Sigmoid colon (tissue), 4 donors: ENCODE data around the gene CNNM2.

ENCODE experiments used
- EP300 ChIP-seq, 4 donors: sonication (generic); formaldehyde crosslinking; IDR thresholded peaks; one replicate each; pipeline ENCODE4 v1.6.1; 2017; ENCODE audit warnings: antibody characterized with exemption in 4 of 4
- POLR2A ChIP-seq, 2 donors: fragments of 450-650 bp; IDR thresholded peaks; one replicate each; pipeline ENCODE4 v1.6.1; 2016; ENCODE audit warnings: antibody characterized with exemption in 2 of 2, mild to moderate bottlenecking in 2 of 2, moderate library complexity in 2 of 2
- TF ChIP-seq, protein P1 (sequence below), 4 experiments: fragments of 450-650 bp in 3 of 4; fragments of 200-600 bp in 1 of 4; IDR thresholded peaks; one replicate each; pipeline ENCODE4 v1.5.1; 2016 to 2019; ENCODE audit warnings: antibody characterized with exemption in 4 of 4, mild to moderate bottlenecking in 3 of 4, moderate library complexity in 2 of 4

GRCh38 chr10:103060575-103060974 is 142.5 kb downstream of the CNNM2 start:
- TF ChIP-seq, protein P1, sequence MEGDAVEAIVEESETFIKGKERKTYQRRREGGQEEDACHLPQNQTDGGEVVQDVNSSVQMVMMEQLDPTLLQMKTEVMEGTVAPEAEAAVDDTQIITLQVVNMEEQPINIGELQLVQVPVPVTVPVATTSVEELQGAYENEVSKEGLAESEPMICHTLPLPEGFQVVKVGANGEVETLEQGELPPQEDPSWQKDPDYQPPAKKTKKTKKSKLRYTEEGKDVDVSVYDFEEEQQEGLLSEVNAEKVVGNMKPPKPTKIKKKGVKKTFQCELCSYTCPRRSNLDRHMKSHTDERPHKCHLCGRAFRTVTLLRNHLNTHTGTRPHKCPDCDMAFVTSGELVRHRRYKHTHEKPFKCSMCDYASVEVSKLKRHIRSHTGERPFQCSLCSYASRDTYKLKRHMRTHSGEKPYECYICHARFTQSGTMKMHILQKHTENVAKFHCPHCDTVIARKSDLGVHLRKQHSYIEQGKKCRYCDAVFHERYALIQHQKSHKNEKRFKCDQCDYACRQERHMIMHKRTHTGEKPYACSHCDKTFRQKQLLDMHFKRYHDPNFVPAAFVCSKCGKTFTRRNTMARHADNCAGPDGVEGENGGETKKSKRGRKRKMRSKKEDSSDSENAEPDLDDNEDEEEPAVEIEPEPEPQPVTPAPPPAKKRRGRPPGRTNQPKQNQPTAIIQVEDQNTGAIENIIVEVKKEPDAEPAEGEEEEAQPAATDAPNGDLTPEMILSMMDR (IDR thresholded peaks at IDR 0.05), result no peak
- TF ChIP-seq POLR2A (IDR thresholded peaks at IDR 0.05) (no peak), EP300 (IDR thresholded peaks at IDR 0.05) (no peak)
